ENCODE measurements around the gene HEPACAM2. TPM values are rescaled to one million over a fixed set of nuclear protein-coding genes. Genes with fewer than 3 reads are reported as not detected.

The HEPACAM2 gene
- total RNA-seq, 1 experiment from 2014 or later: not detected

- TF ChIP-seq NFATC4 (CRISPR knock-in tag; IDR thresholded peaks at IDR 0.05) (no peak), ZNF396 (CRISPR knock-in tag; IDR thresholded peaks at IDR 0.05; ENCODE audit: borderline replicate concordance) (no peak), ERG (CRISPR knock-in tag; IDR thresholded peaks at IDR 0.05) (no peak), TEAD4 (CRISPR knock-in tag; IDR thresholded peaks at IDR 0.05) (no peak), AR (CRISPR knock-in tag; IDR thresholded peaks at IDR 0.05) (no peak), CREM (CRISPR knock-in tag; IDR thresholded peaks at IDR 0.05) (no peak)
- TF ChIP-seq, protein P1, sequence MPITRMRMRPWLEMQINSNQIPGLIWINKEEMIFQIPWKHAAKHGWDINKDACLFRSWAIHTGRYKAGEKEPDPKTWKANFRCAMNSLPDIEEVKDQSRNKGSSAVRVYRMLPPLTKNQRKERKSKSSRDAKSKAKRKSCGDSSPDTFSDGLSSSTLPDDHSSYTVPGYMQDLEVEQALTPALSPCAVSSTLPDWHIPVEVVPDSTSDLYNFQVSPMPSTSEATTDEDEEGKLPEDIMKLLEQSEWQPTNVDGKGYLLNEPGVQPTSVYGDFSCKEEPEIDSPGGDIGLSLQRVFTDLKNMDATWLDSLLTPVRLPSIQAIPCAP (CRISPR knock-in tag; IDR thresholded peaks at IDR 0.05): no peak
- TF ChIP-seq, protein P2, sequence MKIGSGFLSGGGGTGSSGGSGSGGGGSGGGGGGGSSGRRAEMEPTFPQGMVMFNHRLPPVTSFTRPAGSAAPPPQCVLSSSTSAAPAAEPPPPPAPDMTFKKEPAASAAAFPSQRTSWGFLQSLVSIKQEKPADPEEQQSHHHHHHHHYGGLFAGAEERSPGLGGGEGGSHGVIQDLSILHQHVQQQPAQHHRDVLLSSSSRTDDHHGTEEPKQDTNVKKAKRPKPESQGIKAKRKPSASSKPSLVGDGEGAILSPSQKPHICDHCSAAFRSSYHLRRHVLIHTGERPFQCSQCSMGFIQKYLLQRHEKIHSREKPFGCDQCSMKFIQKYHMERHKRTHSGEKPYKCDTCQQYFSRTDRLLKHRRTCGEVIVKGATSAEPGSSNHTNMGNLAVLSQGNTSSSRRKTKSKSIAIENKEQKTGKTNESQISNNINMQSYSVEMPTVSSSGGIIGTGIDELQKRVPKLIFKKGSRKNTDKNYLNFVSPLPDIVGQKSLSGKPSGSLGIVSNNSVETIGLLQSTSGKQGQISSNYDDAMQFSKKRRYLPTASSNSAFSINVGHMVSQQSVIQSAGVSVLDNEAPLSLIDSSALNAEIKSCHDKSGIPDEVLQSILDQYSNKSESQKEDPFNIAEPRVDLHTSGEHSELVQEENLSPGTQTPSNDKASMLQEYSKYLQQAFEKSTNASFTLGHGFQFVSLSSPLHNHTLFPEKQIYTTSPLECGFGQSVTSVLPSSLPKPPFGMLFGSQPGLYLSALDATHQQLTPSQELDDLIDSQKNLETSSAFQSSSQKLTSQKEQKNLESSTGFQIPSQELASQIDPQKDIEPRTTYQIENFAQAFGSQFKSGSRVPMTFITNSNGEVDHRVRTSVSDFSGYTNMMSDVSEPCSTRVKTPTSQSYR (CRISPR knock-in tag; IDR thresholded peaks at IDR 0.05): no peak
Observed at GRCh38 chr7:93242106-93242505, 15.8 kb upstream of the HEPACAM2 start.

DNA sequence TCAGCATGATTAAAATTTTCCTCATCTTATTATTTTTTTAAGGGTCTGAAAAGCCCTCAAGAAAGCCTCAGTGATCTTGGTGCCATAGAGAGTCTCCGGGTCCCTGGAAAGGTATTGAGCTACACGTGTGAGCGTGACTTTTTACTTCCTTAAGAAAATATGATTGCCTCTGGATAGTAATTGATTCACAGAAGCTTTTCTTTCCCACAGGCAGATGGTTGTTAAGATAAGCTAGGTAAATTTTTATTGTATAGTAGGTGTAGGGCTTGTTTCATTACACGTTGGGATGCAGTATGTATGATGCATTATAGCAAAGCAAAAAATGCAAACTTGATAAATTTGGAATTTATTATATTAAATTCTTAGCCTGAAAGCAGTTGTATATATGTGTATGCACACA, 13.6 kb upstream of the HEPACAM2 start:
- Mint-ChIP-seq H3K27me3 (ENCODE audit: low read depth) (no peaks in the 10 kb centered on the region), H3K9me3 (no peaks in the 10 kb centered on the region), H3K36me3 (no peaks in the 10 kb centered on the region), H3K4me3 (no peak overlapping the region), H3K27ac (no peak overlapping the region), H3K4me1 (no peaks in the 10 kb centered on the region)
- ChIA-PET CTCF (interaction anchor here (1.4 to 1.5 kb wide), 2 partner anchors 135 to 203 kb away, joined by 4 to 5 read pairs; no protein-coding TSS in a partner anchor), POLR2A (no interaction called here)
- ATAC-seq (no peak), DNase-seq (ENCODE audit: low spot score) (no peak)
- TF ChIP-seq SMAD3 (CRISPR knock-in tag; IDR thresholded peaks at IDR 0.05; ENCODE audit: borderline replicate concordance) (no peak), HMGA2 (CRISPR knock-in tag; IDR thresholded peaks at IDR 0.05) (no peak), GRHL2 (CRISPR knock-in tag; IDR thresholded peaks at IDR 0.05; ENCODE audit: insufficient replicate concordance, severe bottlenecking) (no peak), MXD4 (CRISPR knock-in tag; IDR thresholded peaks at IDR 0.05; ENCODE audit: borderline replicate concordance) (no peak), TP53 (CRISPR knock-in tag; IDR thresholded peaks at IDR 0.05) (no peak), CREM (CRISPR knock-in tag; IDR thresholded peaks at IDR 0.05) (no peak), IRF2 (CRISPR knock-in tag; IDR thresholded peaks at IDR 0.05; ENCODE audit: borderline replicate concordance, low read depth) (no peak), ZNF121 (CRISPR knock-in tag; IDR thresholded peaks at IDR 0.05) (no peak), ZMAT4 (CRISPR knock-in tag; IDR thresholded peaks at IDR 0.05) (no peak), SMAD4 (CRISPR knock-in tag; IDR thresholded peaks at IDR 0.05) (no peak)
- TF ChIP-seq, protein P3, sequence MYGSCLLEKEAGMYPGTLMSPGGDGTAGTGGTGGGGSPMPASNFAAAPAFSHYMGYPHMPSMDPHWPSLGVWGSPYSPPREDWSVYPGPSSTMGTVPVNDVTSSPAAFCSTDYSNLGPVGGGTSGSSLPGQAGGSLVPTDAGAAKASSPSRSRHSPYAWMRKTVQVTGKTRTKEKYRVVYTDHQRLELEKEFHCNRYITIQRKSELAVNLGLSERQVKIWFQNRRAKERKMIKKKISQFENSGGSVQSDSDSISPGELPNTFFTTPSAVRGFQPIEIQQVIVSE (CRISPR knock-in tag; IDR thresholded peaks at IDR 0.05; ENCODE audit: borderline replicate concordance): no peak
- TF ChIP-seq, protein P4, sequence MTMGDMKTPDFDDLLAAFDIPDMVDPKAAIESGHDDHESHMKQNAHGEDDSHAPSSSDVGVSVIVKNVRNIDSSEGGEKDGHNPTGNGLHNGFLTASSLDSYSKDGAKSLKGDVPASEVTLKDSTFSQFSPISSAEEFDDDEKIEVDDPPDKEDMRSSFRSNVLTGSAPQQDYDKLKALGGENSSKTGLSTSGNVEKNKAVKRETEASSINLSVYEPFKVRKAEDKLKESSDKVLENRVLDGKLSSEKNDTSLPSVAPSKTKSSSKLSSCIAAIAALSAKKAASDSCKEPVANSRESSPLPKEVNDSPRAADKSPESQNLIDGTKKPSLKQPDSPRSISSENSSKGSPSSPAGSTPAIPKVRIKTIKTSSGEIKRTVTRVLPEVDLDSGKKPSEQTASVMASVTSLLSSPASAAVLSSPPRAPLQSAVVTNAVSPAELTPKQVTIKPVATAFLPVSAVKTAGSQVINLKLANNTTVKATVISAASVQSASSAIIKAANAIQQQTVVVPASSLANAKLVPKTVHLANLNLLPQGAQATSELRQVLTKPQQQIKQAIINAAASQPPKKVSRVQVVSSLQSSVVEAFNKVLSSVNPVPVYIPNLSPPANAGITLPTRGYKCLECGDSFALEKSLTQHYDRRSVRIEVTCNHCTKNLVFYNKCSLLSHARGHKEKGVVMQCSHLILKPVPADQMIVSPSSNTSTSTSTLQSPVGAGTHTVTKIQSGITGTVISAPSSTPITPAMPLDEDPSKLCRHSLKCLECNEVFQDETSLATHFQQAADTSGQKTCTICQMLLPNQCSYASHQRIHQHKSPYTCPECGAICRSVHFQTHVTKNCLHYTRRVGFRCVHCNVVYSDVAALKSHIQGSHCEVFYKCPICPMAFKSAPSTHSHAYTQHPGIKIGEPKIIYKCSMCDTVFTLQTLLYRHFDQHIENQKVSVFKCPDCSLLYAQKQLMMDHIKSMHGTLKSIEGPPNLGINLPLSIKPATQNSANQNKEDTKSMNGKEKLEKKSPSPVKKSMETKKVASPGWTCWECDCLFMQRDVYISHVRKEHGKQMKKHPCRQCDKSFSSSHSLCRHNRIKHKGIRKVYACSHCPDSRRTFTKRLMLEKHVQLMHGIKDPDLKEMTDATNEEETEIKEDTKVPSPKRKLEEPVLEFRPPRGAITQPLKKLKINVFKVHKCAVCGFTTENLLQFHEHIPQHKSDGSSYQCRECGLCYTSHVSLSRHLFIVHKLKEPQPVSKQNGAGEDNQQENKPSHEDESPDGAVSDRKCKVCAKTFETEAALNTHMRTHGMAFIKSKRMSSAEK (CRISPR knock-in tag; IDR thresholded peaks at IDR 0.05; ENCODE audit: borderline replicate concordance): no peak
- TF ChIP-seq, protein P5, sequence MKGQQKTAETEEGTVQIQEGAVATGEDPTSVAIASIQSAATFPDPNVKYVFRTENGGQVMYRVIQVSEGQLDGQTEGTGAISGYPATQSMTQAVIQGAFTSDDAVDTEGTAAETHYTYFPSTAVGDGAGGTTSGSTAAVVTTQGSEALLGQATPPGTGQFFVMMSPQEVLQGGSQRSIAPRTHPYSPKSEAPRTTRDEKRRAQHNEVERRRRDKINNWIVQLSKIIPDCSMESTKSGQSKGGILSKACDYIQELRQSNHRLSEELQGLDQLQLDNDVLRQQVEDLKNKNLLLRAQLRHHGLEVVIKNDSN (CRISPR knock-in tag; IDR thresholded peaks at IDR 0.05): no peak

More at GRCh38 chr7:93242106-93242505, 15.8 kb upstream of the HEPACAM2 start:
- no peak for DNase-seq (ENCODE audit: low spot score)
- ATAC-seq: no peak
- CTCF ChIA-PET: interaction anchor here (1.1 to 1.4 kb wide), 3 partner anchors 9 to 309 kb away, joined by 4 read pairs; partner anchors contain the start of gene VPS50
- no peaks in the 10 kb centered on the region for H3K36me3 Mint-ChIP-seq
- POLR2A ChIA-PET: no interaction called here
- H3K27ac Mint-ChIP-seq: no peak overlapping the region
- H3K4me1 Mint-ChIP-seq: no peaks in the 10 kb centered on the region
- H3K9me3 Mint-ChIP-seq: no peaks in the 10 kb centered on the region
- H3K27me3 Mint-ChIP-seq (ENCODE audit: low read depth): no peaks in the 10 kb centered on the region
- H3K4me3 Mint-ChIP-seq: no peak overlapping the region

Measured in WTC11 (cell line).